ENCODE data around the gene SERGEF. TPM values are rescaled to one million over a fixed set of nuclear protein-coding genes. Genes with fewer than 3 reads are reported as not detected.

SERGEF gene
- polyA plus RNA-seq, 2 of the 4 experiments (the other 2 are of a cell fraction): 20.7 to 24.1 TPM

- Histone ChIP-seq H3K4me3 (no peak overlapping the region), H3K4me2 (no peak overlapping the region), H3K4me1 (no peaks in the 10 kb centered on the region), H3K9me3 (no peaks in the 10 kb centered on the region), H3K27ac (no peak overlapping the region)
- ATAC-seq (no peak), DNase-seq (ENCODE audit: low read depth in 1 of 2, low spot score in 1 of 2) (no peak), FAIRE-seq (no peak)
- 83% methylated on average over 4 of the region's 4 CpGs for WGBS (ENCODE audit: missing lambda C conversion rate)
- ChIA-PET POLR2A (no interaction called here), CTCF (no interaction called here)
- TF ChIP-seq JUN (IDR thresholded peaks at IDR 0.05) (no peak), HMGXB4 (CRISPR knock-in tag; IDR thresholded peaks at IDR 0.05; ENCODE audit: borderline replicate concordance) (no peak), E2F6 (IDR thresholded peaks at IDR 0.05; ENCODE audit: borderline replicate concordance, low read depth) (no peak), RARB (CRISPR knock-in tag; IDR thresholded peaks at IDR 0.05) (no peak), FOXS1 (CRISPR knock-in tag; IDR thresholded peaks at IDR 0.05) (no peak), GATA3 (IDR thresholded peaks at IDR 0.05; ENCODE audit: borderline replicate concordance) (no peak), POLR2AphosphoS2 (conservative IDR thresholded peaks at IDR 0.05; ENCODE audit: low read length) (no peak), SREBF2 (IDR thresholded peaks at IDR 0.05) (no peak), TFCP2L1 (CRISPR knock-in tag; IDR thresholded peaks at IDR 0.05) (no peak), HES2 (IDR thresholded peaks at IDR 0.05) (no peak)
Observed at GRCh38 chr11:17821648-17822400, 191.0 kb downstream of the SERGEF start.

- ATAC-seq: no peak
- Histone ChIP-seq H3K4me2 (no peak overlapping the region), H3K4me3 (no peak overlapping the region), H3K9me3 (no peaks in the 10 kb centered on the region), H3K4me1 (no peaks in the 10 kb centered on the region), H3K27ac (no peak overlapping the region)
- CTCF ChIA-PET: interaction anchor here (0.6 to 1.0 kb wide), 4 partner anchors 45 to 427 kb away, joined by 3 to 4 read pairs (median 3); no protein-coding TSS in a partner anchor
- POLR2A ChIA-PET: no interaction called here
- 68% methylated on average over 4 of the region's 4 CpGs for WGBS (ENCODE audit: missing lambda C conversion rate)
- DNase-seq (ENCODE audit: low read depth in 1 of 2, low spot score in 1 of 2): no peak
- no peak for FAIRE-seq
- TF ChIP-seq KDM5A (IDR thresholded peaks at IDR 0.05) (no peak), FOXS1 (CRISPR knock-in tag; IDR thresholded peaks at IDR 0.05) (no peak), REST (IDR thresholded peaks at IDR 0.05) (no peak), JUNB (IDR thresholded peaks at IDR 0.05) (no peak), PBX3 (IDR thresholded peaks at IDR 0.05) (no peak), EHF (CRISPR knock-in tag; IDR thresholded peaks at IDR 0.05) (no peak), BHLHE40 (IDR thresholded peaks at IDR 0.05; ENCODE audit: low read depth, low read length) (no peak), SMC3 (IDR thresholded peaks at IDR 0.05) (no peak), E2F6 (IDR thresholded peaks at IDR 0.05; ENCODE audit: borderline replicate concordance, low read depth) (no peak), RNF2 (IDR thresholded peaks at IDR 0.05; ENCODE audit: borderline replicate concordance, low read depth) (no peak), RCOR1 (IDR thresholded peaks at IDR 0.05; ENCODE audit: low read depth, low read length) (no peak), KDM1A (IDR thresholded peaks at IDR 0.05; ENCODE audit: low read depth) (no peak), GATA3 (IDR thresholded peaks at IDR 0.05; ENCODE audit: borderline replicate concordance) (no peak)
Observed at GRCh38 chr11:17816232-17816931, 196.5 kb downstream of the SERGEF start.

Data from A549 (cell line).